NCI-H2196 treated with DMSO at 0.1 percent for 48 hours (cell line): ENCODE results near the gene ASPSCR1.
"Not testable (repeated sequence)": the region's sequence is repeated elsewhere in the genome, so short reads cannot be mapped to it uniquely, and the experiment has no call there.

ENCODE experiments used
- DNase-seq: peaks from one replicate; lab custom pipeline; 2025; ENCODE audit not compliant: unreplicated experiment; lab: John Stamatoyannopoulos, UW

Gene ASPSCR1

GRCh38 chr17:82037092-82037888 lies 59.9 kb downstream of the ASPSCR1 start, which contains the start of gene DCXR:
DCXR (minus strand) TSS chr17:82037697; CDS start chr17:82037682, 15 bp downstream.
- peak; percentile 98 for DNase-seq

GRCh38 chr17:82037889-82038195 lies 60.4 kb downstream of the ASPSCR1 start:
- no peak for DNase-seq

GRCh38 chr17:82038796-82039409 lies 61.5 kb downstream of the ASPSCR1 start:
- DNase-seq: not testable (repeated sequence)

GRCh38 chr17:82039695-82040299 lies 62.4 kb downstream of the ASPSCR1 start:
- DNase-seq: no peak

GRCh38 chr17:82041144-82041814 lies 63.9 kb downstream of the ASPSCR1 start:
- DNase-seq: no peak

GRCh38 chr17:82042649-82043048 lies 65.2 kb downstream of the ASPSCR1 start:
- no peak for DNase-seq

- no peak for DNase-seq
These were observed 66.1 kb downstream of the ASPSCR1 start for GRCh38 chr17:82043507-82043906.

- DNase-seq: no peak
These were observed 68.6 kb downstream of the ASPSCR1 start for GRCh38 chr17:82045936-82046484.

GRCh38 chr17:82046903-82047302 lies 69.5 kb downstream of the ASPSCR1 start:
- no peak for DNase-seq

- no peak for DNase-seq
These were observed 70.0 kb downstream of the ASPSCR1 start for GRCh38 chr17:82047379-82047778.

GRCh38 chr17:82047914-82048570 lies 70.6 kb downstream of the ASPSCR1 start:
- DNase-seq: no peak

- DNase-seq: no peak
These were observed 71.1 kb downstream of the ASPSCR1 start for GRCh38 chr17:82048571-82048971.

GRCh38 chr17:82049106-82049505 lies 71.7 kb downstream of the ASPSCR1 start:
- no peak for DNase-seq

GRCh38 chr17:82049521-82049971 lies 72.1 kb downstream of the ASPSCR1 start:
- no peak for DNase-seq

- no peak for DNase-seq
These were observed 72.8 kb downstream of the ASPSCR1 start for GRCh38 chr17:82050152-82050760.

GRCh38 chr17:82050761-82051641 lies 73.6 kb downstream of the ASPSCR1 start:
- DNase-seq: no peak

- peak; percentile 75 for DNase-seq
These were observed 74.6 kb downstream of the ASPSCR1 start, which contains the start of the genes GPS1 and RFNG for GRCh38 chr17:82051776-82052637. GPS1 (plus strand) TSS chr17:82051898; CDS start chr17:82051932, 34 bp downstream. RFNG (minus strand) TSS chr17:82051811; CDS start chr17:82051766, 45 bp downstream.

- no peak for DNase-seq
These were observed 75.2 kb downstream of the ASPSCR1 start for GRCh38 chr17:82052638-82053059.
